Measurements from ENCODE around the gene CTSL. TPM values are rescaled to one million over a fixed set of nuclear protein-coding genes. Genes with fewer than 3 reads are reported as not detected.

The CTSL gene
- total and polyA plus RNA-seq, 2 of the 13 experiments (the other 11 are each of a cell fraction or from before 2014, with no cell fraction given): 78.1 to 113 TPM

DNA sequence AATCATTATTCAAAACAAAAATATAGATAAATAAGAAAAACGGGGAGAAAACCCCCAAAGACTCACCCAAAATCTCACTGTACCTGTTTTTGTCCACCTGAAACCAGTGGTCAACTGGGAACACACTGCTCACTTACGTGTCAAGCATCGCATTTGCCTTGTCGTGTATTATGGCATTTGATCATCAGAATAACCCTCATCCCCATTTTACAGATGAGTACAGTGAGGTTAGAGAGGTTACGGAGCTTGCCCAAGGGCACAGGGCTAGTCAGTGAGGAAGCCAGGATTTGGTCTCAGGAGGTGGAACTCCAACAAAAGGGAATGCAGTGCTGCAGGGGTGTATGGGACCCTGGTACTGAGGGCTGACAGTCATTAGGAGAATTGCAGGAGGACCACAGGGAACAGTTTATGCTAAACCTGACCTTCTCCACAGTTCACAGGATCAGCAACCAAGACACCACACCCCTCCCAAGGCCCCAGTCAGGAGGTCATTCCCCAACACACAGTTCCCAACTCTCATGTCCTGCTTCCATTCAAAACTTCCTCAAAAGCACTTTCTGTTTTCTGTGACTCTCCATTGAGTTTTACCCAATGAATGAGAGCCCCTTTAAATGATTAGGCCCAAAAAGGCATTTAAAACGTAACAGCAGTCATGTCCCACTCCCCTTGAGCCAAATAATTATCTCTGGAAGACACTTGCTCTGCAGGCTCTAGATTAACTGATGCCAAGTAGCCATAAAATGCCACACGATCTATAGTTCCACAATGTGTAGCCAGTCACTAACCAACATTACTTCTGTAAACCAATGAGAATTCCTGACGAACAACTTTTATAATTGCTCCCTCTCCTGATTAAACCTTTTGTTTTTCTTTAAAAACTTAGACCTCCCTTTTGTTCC, 50.8 kb downstream of the CTSL start:
- Histone ChIP-seq H3K79me2 (ENCODE audit: insufficient read depth, low read length) (no peaks in the 10 kb centered on the region), H3K27me3 (ENCODE audit: control insufficient read depth in 1 of 2, insufficient read depth in 2 of 2, low read length in 2 of 2) (peaks cover 0 to 3% of the 10 kb centered on the region in 2 experiments; a peak in 1 of 5 replicates), H3K4me1 (ENCODE audit: insufficient read depth, low read length) (no peaks in the 10 kb centered on the region), H3K4me3 (replicated peaks in 1 of 3; ENCODE audit: insufficient read depth in 1 of 3, low read depth in 2 of 3, low read length in 3 of 3) (no peak overlapping the region), H3K36me3 (replicated peaks in 1 of 2; ENCODE audit: control insufficient read depth in 1 of 2, insufficient read depth in 2 of 2, low read length in 2 of 2) (no peaks in the 10 kb centered on the region), H3K4me2 (ENCODE audit: low read depth, low read length) (no peak overlapping the region), H2AFZ (ENCODE audit: low read length) (no peak overlapping the region), H3K27ac (ENCODE audit: extremely low read length, insufficient read depth, low read length) (no peak overlapping the region), H3K9me3 (ENCODE audit: low read length) (no peaks in the 10 kb centered on the region), H3K9ac (ENCODE audit: insufficient read depth, low read depth, low read length) (no peak overlapping the region), H4K20me1 (ENCODE audit: insufficient read depth, low read length) (no peaks in the 10 kb centered on the region)
- ChIA-PET POLR2A (no interaction called here), CTCF (ENCODE audit: low intra/inter-chr PET ratio, low total read pairs) (no interaction called here)
- BruUV-seq (replicated peaks): no TSS peak
- in situ Hi-C loops (cut with HindIII; ENCODE audit: extremely low pct_ligation_motif_present, low pct_unique_long_range_greater_than_20kb): no loop called here
- intact Hi-C loops (cut with micrococcal nuclease; ENCODE audit: unreplicated experiment): no loop called here
- ATAC-seq (no peak), FAIRE-seq (no peak), DNase-seq (ENCODE audit: low spot score) (no peak)
- TF ChIP-seq ESRRA (CRISPR knock-in tag; IDR thresholded peaks at IDR 0.05; ENCODE audit: low read depth) (no peak), SMAD1 (CRISPR knock-in tag; IDR thresholded peaks at IDR 0.05; ENCODE audit: borderline replicate concordance, low read depth) (no peak), ZFAT (CRISPR knock-in tag; conservative IDR thresholded peaks at IDR 0.05) (no peak), EZH2 (conservative IDR thresholded peaks at IDR 0.05; ENCODE audit: low read depth, low read length) (no peak), ZNF205 (CRISPR knock-in tag; IDR thresholded peaks at IDR 0.05) (no peak), NR2F6 (IDR thresholded peaks at IDR 0.05) (no peak), NR2F6 (CRISPR knock-in tag; IDR thresholded peaks at IDR 0.05) (no peak), GABPA (IDR thresholded peaks at IDR 0.05; ENCODE audit: low read depth, low read length) (no peak), GABPA (CRISPR knock-in tag; IDR thresholded peaks at IDR 0.05; ENCODE audit: low read depth) (no peak), UBTF (CRISPR knock-in tag; IDR thresholded peaks at IDR 0.05) (no peak), CREM (IDR thresholded peaks at IDR 0.05) (no peak), CREM (CRISPR knock-in tag; IDR thresholded peaks at IDR 0.05) (no peak), ZNF589 (CRISPR knock-in tag; conservative IDR thresholded peaks at IDR 0.05) (no peak), NFATC3 (CRISPR knock-in tag; IDR thresholded peaks at IDR 0.05) (no peak), PHF5A (CRISPR knock-in tag; IDR thresholded peaks at IDR 0.05; ENCODE audit: low read depth, unreplicated experiment) (no peak), ATRX (CRISPR knock-in tag; IDR thresholded peaks at IDR 0.05; ENCODE audit: borderline replicate concordance) (no peak), ATF7 (IDR thresholded peaks at IDR 0.05) (no peak), ATF7 (CRISPR knock-in tag; IDR thresholded peaks at IDR 0.05) (no peak), ZFP36L2 (CRISPR knock-in tag; IDR thresholded peaks at IDR 0.05) (no peak), HDAC2 (CRISPR knock-in tag; IDR thresholded peaks at IDR 0.05) (no peak), TFE3 (CRISPR knock-in tag; IDR thresholded peaks at IDR 0.05) (no peak)
- TF ChIP-seq, protein P1, sequence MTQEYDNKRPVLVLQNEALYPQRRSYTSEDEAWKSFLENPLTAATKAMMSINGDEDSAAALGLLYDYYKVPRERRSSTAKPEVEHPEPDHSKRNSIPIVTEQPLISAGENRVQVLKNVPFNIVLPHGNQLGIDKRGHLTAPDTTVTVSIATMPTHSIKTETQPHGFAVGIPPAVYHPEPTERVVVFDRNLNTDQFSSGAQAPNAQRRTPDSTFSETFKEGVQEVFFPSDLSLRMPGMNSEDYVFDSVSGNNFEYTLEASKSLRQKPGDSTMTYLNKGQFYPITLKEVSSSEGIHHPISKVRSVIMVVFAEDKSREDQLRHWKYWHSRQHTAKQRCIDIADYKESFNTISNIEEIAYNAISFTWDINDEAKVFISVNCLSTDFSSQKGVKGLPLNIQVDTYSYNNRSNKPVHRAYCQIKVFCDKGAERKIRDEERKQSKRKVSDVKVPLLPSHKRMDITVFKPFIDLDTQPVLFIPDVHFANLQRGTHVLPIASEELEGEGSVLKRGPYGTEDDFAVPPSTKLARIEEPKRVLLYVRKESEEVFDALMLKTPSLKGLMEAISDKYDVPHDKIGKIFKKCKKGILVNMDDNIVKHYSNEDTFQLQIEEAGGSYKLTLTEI (CRISPR knock-in tag; conservative IDR thresholded peaks at IDR 0.05): no peak
- WGBS (ENCODE audit: low lambda C conversion rate): 34% methylated on average over 8 of the region's 8 CpGs
